Measurements from ENCODE around the gene FDX1.
"Not testable (repeated sequence)": the region's sequence is repeated elsewhere in the genome, so short reads cannot be mapped to it uniquely, and the experiment has no call there.

FDX1 gene

DNA sequence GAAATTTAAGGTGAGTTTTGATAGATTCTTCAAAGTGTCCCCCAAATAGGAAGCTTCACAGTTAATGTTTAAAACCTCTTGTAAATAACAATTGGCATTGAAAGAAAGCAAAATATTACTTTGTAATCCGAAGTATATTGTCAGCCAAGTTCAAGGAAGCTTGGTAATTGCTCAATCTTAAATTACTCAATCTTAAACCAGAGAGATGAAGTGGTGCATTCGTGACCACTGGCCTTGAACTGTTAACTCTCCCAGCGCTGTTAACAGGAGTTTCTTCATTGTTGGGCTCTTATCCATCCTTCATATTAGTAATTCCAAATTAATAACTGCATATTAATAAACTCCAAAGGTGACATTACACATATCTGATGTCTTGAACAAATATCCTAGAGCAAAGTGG, 20.6 kb upstream of the FDX1 start:
- H3K4me3 ChIP-seq (ENCODE audit: low read depth, low read length), result no peak overlapping the region
- TF ChIP-seq, protein P1, sequence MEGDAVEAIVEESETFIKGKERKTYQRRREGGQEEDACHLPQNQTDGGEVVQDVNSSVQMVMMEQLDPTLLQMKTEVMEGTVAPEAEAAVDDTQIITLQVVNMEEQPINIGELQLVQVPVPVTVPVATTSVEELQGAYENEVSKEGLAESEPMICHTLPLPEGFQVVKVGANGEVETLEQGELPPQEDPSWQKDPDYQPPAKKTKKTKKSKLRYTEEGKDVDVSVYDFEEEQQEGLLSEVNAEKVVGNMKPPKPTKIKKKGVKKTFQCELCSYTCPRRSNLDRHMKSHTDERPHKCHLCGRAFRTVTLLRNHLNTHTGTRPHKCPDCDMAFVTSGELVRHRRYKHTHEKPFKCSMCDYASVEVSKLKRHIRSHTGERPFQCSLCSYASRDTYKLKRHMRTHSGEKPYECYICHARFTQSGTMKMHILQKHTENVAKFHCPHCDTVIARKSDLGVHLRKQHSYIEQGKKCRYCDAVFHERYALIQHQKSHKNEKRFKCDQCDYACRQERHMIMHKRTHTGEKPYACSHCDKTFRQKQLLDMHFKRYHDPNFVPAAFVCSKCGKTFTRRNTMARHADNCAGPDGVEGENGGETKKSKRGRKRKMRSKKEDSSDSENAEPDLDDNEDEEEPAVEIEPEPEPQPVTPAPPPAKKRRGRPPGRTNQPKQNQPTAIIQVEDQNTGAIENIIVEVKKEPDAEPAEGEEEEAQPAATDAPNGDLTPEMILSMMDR (IDR thresholded peaks at IDR 0.05; ENCODE audit: insufficient read depth, low read depth, low read length, missing control alignments), result no peak
- no peak for DNase-seq (ENCODE audit: low read depth)

DNA sequence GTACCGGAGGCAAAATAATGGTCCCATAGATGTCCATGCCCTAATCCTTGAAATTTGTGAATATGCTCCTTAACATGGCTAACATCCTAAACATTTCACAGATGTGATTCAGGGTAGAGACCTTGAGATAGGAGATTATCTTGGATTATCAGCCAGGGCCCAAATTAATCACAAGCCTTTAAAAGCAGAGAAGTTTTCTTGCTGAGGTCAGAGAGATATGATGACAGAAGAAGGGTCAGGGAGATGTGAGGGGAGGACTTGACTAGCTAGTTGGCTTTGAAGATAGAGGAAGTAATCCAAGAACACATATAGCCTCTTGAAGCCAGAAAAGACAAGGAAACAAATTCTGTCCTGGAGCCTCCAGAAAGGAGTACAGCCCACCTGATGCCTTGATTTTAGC, 19.1 kb upstream of the FDX1 start:
- no peak overlapping the region for H3K4me3 ChIP-seq (ENCODE audit: low read depth, low read length)
- no peak for DNase-seq (ENCODE audit: low read depth)
- TF ChIP-seq, protein P1 (IDR thresholded peaks at IDR 0.05; ENCODE audit: insufficient read depth, low read depth, low read length, missing control alignments), result no peak

DNA sequence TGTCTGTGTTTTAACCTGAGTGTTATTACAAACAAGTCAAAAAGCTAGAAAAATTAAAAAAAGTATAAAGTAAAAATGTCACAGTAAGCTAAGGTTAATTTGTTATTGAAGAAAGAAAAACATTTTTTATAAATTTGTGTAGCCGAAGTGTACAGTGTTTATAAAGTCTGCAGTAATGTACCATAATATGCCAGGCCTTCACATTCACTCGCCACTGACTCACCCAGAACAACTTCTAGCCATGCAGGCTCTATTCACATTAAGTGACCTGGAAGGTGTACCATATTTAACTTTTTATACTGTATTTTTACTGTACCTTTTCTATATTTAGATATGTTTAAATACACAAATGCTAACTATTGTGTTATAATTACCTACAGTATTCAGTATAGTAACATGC, 14.7 kb upstream of the FDX1 start:
- TF ChIP-seq, protein P1 (IDR thresholded peaks at IDR 0.05; ENCODE audit: insufficient read depth, low read depth, low read length, missing control alignments), result no peak
- no peak overlapping the region for H3K4me3 ChIP-seq (ENCODE audit: low read depth, low read length)
- no peak for DNase-seq (ENCODE audit: low read depth)

DNA sequence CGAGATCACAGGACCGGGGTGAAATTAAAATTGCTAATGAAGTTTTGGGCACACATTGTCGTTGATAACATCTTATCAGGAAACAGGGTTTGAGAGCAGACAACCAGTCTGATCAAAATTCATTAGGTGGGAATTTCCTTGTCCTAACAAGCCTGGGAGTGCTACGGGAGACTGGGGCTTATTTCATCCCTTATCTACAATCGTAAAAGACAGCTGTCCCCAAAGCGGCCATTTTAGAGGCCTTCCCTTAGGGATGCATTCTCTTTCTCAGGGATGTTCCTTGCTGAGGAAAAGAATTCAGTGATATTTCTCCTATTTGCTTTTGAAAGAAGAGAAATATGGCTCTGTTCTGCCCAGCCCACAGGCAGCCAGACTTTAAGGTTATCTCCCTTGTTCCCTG, 8.1 kb upstream of the FDX1 start:
- DNase-seq (ENCODE audit: low read depth); H3K4me3 ChIP-seq (ENCODE audit: low read depth, low read length): not testable (repeated sequence)

DNA sequence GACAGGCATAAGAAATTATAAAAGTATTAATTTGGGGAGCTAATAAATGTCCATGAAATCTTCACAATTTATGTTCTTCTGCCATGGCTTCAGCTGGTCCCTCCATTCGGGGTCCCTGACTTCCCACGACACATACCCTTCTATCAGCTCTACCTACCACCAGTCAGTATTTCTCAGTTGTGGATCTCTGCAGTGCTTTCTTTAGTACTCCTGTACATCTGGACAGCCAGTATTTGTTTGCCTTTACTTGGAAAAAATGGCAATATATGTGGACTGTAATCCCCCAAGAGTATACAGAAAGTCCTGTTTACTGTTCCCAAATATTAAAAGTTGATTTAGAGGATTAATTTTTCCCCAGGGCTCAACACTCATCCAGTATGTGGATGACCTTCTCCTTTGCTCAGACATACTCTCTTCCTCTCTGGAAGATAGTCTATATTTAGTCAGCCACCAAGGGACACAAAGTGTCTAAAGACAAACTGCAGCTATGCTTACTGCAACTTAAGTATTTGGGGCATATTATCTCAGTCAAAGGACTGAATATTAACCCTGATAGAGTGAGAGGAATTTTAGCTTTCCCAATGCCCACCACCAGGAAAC, 7.3 kb upstream of the FDX1 start:
- no peak overlapping the region for H3K4me3 ChIP-seq (ENCODE audit: low read depth, low read length)
- TF ChIP-seq, protein P1 (IDR thresholded peaks at IDR 0.05; ENCODE audit: insufficient read depth, low read depth, low read length, missing control alignments), result no peak
- DNase-seq (ENCODE audit: low read depth), result no peak

DNA sequence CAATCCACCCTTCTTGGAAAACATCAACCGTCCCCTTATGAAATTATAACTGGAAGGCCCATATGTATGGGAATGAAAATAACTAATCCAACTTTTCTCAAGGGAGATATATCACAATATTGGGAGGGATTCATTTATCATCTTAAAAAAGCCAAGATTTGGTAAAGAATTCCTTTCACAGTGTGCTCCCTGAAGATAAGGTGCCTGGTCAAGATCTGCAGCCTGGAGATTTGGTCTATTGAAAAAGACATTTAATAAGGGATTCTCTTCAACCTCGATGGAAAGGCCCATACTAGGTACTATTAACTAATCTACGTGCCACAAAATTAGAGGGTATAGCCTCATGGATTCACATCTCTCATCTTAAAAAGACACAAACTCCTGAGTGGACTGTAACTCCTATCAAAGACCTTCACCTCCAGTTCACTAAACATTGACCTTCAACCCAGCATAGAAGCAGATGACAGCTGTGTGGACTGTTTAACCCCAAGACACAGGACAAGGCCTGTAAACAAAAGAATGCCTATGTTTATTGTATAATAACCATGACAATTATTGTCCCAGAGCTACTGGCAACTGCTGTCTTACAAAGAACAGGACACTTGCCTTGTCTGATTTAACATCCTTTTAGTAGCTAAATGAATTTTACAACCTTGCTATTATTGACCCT, 4.8 kb upstream of the FDX1 start:
- no peak for DNase-seq (ENCODE audit: low read depth)
- TF ChIP-seq, protein P1 (IDR thresholded peaks at IDR 0.05; ENCODE audit: insufficient read depth, low read depth, low read length, missing control alignments), result no peak
- H3K4me3 ChIP-seq (ENCODE audit: low read depth, low read length), result no peak overlapping the region

DNA sequence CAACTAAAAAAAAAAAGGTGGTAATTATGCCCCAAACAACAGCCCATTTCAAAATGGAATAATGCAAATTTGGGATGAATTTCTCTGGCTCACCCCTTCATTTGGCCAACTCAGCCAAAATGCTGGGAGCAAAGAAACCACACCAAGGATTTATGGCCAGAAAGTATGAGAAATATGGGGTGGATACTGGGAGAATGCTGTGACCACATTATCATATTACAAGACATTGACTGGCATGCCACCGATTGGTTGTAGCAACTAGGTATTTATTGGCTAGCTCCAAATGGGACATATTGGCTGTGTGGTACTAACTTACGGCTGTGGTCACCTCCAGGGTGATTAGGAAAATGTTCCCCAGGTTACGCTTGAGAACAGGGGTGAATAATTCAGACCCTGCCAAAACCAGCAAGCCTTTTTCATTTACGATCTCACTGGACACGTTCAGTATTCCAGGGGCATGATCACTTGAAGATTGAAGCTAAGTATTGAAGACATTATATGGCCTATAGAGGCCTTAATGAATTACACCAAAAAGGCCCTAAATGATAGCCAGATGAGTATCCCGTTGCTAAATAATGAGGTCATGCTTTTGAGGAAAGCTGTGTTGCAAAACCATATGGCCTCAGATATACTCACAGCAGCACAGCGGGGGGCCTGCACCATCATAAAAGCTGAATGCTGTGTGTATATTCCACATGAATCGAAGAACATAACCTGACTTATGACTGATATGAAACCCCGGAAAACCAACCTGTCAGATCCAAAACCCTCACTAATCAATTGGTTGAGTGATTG, 3.8 kb upstream of the FDX1 start:
- no peak for DNase-seq (ENCODE audit: low read depth)
- H3K4me3 ChIP-seq (ENCODE audit: low read depth, low read length), result no peak overlapping the region
- TF ChIP-seq, protein P1 (IDR thresholded peaks at IDR 0.05; ENCODE audit: insufficient read depth, low read depth, low read length, missing control alignments), result no peak

Measured in GM12865 (cell line).